Activated CD4-positive, alpha-beta T cell treated with anti-CD3 and anti-CD28 coated beads, Interleukin-2, amount 10 ng/mL, durations not matched to agents 24 days and 14 days (primary cell): Measurements from ENCODE around the gene AGPAT3. TPM values are rescaled to one million over a fixed set of nuclear protein-coding genes. Genes with fewer than 3 reads are reported as not detected.

ENCODE experiments used
- DNase-seq: peaks from one replicate; pipeline ENCODE4 v3.0.0; 2022
- H3K27ac Mint-ChIP-seq: one replicate; pipeline ENCODE4 v1.8.0; 2022; ENCODE audit warnings: mild to moderate bottlenecking, mixed read lengths
- H3K27me3 Mint-ChIP-seq: one replicate; pipeline ENCODE4 v1.8.0; 2022; ENCODE audit warnings: mixed read lengths
- H3K36me3 Mint-ChIP-seq: one replicate; pipeline ENCODE4 v1.8.0; 2022; ENCODE audit warnings: low read depth, mild to moderate bottlenecking, mixed read lengths
- H3K4me1 Mint-ChIP-seq: one replicate; pipeline ENCODE4 v1.8.0; 2021; ENCODE audit warnings: mixed read lengths
- H3K4me3 Mint-ChIP-seq: one replicate; pipeline ENCODE4 v1.8.0; 2022; ENCODE audit warnings: mild to moderate bottlenecking, moderate library complexity, mixed read lengths
- H3K9me3 Mint-ChIP-seq: one replicate; pipeline ENCODE4 v1.8.0; 2021; ENCODE audit warnings: mixed read lengths
- intact Hi-C: fragments of 100-400 bp; cut with micrococcal nuclease; formaldehyde crosslinking; loops from one replicate; pipeline ENCODE4 v1.15.1; 2023
- total RNA-seq: library from RNA; stranded (reverse); gene quantifications from 2 replicates; pipeline ENCODE4 v1.2.3, GENCODE V29; 2022

The AGPAT3 gene
- total RNA-seq, 1 donor from 2014 or later, result 127 TPM

DNA sequence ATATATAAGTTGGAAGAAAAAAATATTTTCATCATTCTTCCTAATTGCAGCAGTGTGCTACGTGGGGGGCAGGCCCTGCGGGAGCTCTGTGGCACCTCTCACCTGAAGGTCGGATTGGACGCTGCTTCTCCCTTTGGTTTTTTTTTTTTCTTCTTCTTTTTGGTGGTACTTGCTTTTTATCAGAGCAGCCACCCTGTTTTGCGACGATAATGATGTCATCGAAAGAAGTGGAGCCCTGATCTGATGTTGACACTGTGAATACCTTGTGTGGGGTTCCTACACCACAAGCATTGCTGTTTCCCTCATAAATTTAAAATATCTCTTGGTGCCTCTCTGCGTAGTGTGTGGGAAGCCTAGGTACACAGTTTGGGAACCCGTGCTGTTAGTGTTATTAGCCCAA is 152.6 kb downstream of the AGPAT3 start:
- Mint-ChIP-seq H3K9me3 (no peaks in the 10 kb centered on the region), H3K4me3 (no peak overlapping the region), H3K27me3 (no peaks in the 10 kb centered on the region), H3K27ac (peak overlapping the region; percentile 62), H3K36me3 (peaks cover 23% of the 10 kb centered on the region), H3K4me1 (peaks cover 64% of the 10 kb centered on the region)
- no peak for DNase-seq
- intact Hi-C loops, result no loop called here

GRCh38 chr21:44018127-44018526 is 153.1 kb downstream of the AGPAT3 start:
- DNase-seq, result no peak
- intact Hi-C loops, result no loop called here
- Mint-ChIP-seq H3K27ac (no peak overlapping the region), H3K4me1 (peaks cover 64% of the 10 kb centered on the region), H3K9me3 (no peaks in the 10 kb centered on the region), H3K27me3 (no peaks in the 10 kb centered on the region), H3K4me3 (no peak overlapping the region), H3K36me3 (peaks cover 23% of the 10 kb centered on the region)

DNA sequence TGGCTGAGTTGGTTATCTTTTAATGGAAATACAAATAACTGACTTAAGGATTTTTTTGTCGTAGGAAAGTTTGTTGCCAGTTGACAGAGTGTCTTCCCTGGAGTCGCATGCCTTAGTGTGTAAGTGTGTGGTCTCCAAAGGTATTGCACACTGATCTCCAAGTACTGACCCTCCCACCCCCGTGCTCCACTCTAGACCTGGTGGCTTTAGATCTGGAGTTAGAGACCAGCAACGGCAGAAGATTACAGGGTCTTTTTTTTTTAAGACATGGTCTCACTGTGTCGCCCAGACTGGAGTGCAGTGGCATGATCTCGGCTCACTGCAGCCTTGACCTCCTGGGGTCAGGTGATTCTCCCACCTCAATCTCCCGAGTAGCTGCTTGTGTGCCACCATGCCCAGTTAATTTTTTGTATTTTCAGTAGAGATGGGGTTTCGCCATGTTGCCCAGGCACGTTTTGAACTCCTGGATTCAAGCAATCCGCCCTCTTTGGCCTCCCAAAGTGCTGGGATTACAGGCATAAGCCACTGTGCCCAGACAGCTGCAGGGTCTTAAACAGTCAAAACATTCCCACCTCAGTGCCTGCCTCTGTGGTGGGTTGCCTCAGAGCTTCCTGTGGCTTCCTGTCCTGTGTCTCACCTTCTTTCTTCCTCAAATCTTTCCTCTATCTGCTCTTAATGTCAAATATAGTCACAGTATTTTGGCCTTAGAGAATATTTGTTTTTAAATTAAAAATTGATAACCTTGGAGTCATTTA is 154.0 kb downstream of the AGPAT3 start:
- Mint-ChIP-seq H3K4me3 (peak overlapping the region; percentile 30), H3K9me3 (no peaks in the 10 kb centered on the region), H3K4me1 (peaks cover 63% of the 10 kb centered on the region), H3K36me3 (peaks cover 16% of the 10 kb centered on the region), H3K27me3 (no peaks in the 10 kb centered on the region), H3K27ac (peak overlapping the region; percentile 49)
- intact Hi-C loops, result no loop called here
- no peak for DNase-seq

DNA sequence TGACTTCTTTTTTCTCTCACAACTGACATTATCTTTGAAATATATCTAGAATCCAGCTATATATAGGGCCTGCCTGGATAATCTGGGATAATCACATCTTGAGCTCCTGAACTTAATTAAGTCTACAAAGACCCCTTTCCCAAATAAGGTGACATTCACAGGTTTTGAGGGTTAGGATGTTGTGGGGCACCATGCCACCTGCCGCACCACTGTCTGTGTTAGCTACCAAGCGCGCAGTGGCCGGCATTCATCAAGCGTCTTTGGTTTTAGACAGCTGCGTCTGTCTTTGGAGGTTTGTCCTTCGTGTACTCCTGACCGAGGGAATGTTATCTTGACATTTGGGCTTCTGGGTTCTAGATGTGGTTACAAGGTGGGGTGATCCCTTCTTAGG is 154.5 kb downstream of the AGPAT3 start:
- Mint-ChIP-seq H3K9me3 (no peaks in the 10 kb centered on the region), H3K36me3 (peaks cover 14% of the 10 kb centered on the region), H3K4me3 (peak overlapping the region; percentile 30), H3K27ac (peak overlapping the region; percentile 49), H3K4me1 (peaks cover 63% of the 10 kb centered on the region), H3K27me3 (no peaks in the 10 kb centered on the region)
- intact Hi-C loops, result no loop called here
- no peak for DNase-seq

- Mint-ChIP-seq H3K9me3 (no peaks in the 10 kb centered on the region), H3K4me1 (peaks cover 66% of the 10 kb centered on the region), H3K27me3 (no peaks in the 10 kb centered on the region), H3K27ac (no peak overlapping the region), H3K36me3 (peaks cover 13% of the 10 kb centered on the region), H3K4me3 (no peak overlapping the region)
- intact Hi-C loops, result no loop called here
- DNase-seq, result no peak
These were observed 155.5 kb downstream of the AGPAT3 start for GRCh38 chr21:44020551-44020950.

DNA sequence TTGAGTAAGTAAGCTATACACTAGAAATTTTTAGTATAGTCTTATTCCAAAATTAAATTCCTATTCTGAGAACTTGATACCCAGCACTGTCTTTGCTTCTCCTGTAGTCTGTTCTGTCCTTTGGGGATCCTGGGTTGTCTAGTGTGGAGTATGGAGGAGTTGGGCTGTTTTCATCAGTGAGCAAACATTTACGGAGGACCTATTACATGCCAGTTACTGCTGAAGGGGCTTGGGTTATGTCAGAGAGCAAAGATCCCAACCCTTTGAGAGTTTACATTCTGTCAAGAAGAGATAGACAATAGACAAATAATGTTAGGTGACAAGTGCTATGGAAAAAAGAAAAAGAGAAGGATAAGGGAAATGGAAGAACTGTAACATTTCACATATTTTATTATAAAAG is 156.0 kb downstream of the AGPAT3 start:
- Mint-ChIP-seq H3K36me3 (peaks cover 16% of the 10 kb centered on the region), H3K4me3 (no peak overlapping the region), H3K27me3 (no peaks in the 10 kb centered on the region), H3K9me3 (no peaks in the 10 kb centered on the region), H3K27ac (peak overlapping the region; percentile 13), H3K4me1 (peaks cover 67% of the 10 kb centered on the region)
- intact Hi-C loops, result no loop called here
- DNase-seq, result no peak

GRCh38 chr21:44024257-44024656 is 159.2 kb downstream of the AGPAT3 start:
- Mint-ChIP-seq H3K27me3 (no peaks in the 10 kb centered on the region), H3K27ac (no peak overlapping the region), H3K4me1 (peaks cover 54% of the 10 kb centered on the region), H3K36me3 (peaks cover 24% of the 10 kb centered on the region), H3K9me3 (no peaks in the 10 kb centered on the region), H3K4me3 (no peak overlapping the region)
- intact Hi-C loops, result loop anchor here (1.0 kb wide), 1 partner anchor 11 kb away; no protein-coding TSS in a partner anchor
- DNase-seq, result no peak

DNA sequence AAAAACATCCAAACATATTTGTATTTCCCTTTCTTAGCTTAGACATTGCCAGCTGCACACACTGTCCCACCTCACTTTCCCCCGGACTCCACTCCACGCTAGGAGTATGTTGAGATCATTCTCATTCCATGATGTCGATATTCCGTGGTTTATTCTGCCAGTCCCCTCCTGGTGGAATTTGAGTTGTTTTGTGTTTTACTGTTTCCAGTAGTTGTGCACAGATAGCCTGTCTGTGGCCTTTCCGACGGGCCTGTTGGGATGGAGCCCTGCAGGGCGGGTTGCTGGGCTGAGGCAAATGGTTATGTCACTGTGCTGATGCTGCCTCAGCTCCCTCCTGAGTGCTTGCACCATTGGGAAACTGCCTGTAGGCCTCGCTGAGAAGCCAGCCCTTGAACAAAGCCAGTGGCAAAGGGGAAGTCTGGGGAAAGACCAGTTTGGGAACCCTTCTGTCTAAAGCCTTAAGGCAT is 159.9 kb downstream of the AGPAT3 start:
- Mint-ChIP-seq H3K9me3 (no peaks in the 10 kb centered on the region), H3K4me1 (peaks cover 50% of the 10 kb centered on the region), H3K4me3 (peak overlapping the region; percentile 69), H3K27ac (peak overlapping the region; percentile 92), H3K27me3 (no peaks in the 10 kb centered on the region), H3K36me3 (peaks cover 26% of the 10 kb centered on the region)
- DNase-seq, result no peak
- intact Hi-C loops, result loop anchor here (1.0 kb wide), 1 partner anchor 12 kb away; no protein-coding TSS in a partner anchor

DNA sequence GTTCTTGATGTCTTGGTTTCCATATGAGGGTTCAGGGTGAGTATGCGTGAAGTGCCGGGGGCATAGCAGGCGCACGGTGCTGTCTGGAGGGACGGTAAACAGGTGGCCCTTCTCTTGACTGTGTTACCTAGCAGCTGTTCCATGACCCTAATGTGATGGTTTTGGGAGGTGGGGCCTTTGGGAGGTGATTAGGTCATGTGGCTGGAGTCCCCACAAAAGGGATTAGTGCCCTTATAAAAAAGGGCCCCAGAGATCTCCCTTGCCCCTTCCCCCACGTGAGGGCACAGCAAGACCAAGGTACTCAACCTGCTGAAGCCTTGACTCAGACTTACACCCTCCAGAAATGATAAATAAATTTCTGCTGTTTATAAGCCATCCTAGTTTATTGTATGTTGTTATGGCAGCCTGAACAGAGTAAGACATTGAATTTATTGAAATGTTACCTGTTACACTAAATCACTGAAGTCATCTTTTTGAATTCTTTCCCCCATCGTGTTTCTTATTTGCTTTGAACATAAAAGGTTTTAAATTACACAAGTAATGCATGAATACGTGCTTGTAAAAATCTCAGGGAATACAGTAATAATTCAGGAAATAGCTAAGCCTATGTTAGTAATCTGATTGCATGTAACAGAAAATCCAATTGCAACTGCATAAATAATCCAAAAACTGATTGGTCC is 162.7 kb downstream of the AGPAT3 start:
- H3K4me1 Mint-ChIP-seq, result peaks cover 48% of the 10 kb centered on the region

DNA sequence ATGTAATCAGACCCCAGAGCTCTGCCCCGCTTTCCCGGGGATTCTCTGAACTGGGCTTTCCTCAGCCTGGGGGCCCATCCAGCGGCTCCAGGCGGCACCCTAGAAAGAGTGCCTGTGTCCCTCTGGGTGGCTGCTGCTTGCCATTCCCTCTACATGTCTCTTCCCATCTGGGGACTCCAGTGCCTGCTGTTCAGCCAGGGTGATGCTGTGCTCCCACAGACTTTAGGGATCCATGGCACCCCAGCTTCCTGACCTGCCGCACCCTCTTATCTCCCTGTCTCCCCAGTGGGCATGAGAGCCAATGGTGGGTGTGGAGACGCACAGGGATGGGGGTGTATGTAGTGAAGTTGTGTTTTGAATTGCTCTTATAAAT is 163.2 kb downstream of the AGPAT3 start:
- Mint-ChIP-seq H3K4me1 (peaks cover 46% of the 10 kb centered on the region), H3K4me3 (no peak overlapping the region), H3K27me3 (no peaks in the 10 kb centered on the region), H3K9me3 (no peaks in the 10 kb centered on the region), H3K36me3 (peaks cover 32% of the 10 kb centered on the region), H3K27ac (no peak overlapping the region)
- intact Hi-C loops, result no loop called here
- DNase-seq, result no peak

More for the DNA sequence above, 162.7 kb downstream of the AGPAT3 start:
- Mint-ChIP-seq H3K27ac (no peak overlapping the region), H3K36me3 (peaks cover 31% of the 10 kb centered on the region), H3K4me3 (no peak overlapping the region), H3K9me3 (no peaks in the 10 kb centered on the region), H3K27me3 (no peaks in the 10 kb centered on the region)
- no peak for DNase-seq
- intact Hi-C loops, result no loop called here

DNA sequence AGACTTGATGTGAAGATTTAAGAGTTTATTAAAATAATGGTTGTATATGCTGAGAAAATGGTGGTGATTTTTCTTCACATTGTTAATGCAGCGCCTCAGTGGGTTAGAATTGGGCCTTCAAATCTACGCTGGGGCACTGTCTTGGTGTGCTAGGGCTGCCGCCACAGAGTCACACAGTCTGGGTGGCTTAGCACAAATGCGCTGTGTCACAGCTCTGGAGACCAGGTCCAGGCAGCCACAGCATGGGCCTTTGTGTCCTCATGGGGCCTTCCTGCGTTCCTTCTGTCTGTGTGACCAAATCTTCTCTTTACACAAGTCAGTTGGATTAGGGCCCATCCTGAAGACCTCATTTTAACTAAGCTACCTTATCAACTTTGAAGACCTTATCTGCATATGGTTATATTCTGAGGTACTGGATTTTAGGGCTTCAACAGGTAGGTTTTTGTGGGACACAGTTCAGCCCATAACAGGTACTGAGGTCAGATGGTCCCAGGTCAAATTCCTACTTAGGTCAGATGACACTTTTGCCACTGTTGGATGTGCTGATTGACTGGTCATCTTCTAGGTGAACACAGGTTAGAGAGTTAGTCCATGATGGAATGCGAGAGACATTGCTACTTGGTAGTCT is 164.6 kb downstream of the AGPAT3 start:
- peaks cover 38% of the 10 kb centered on the region for H3K36me3 Mint-ChIP-seq
- H3K4me3 Mint-ChIP-seq, result no peak overlapping the region
- intact Hi-C loops, result no loop called here
- no peaks in the 10 kb centered on the region for H3K9me3 Mint-ChIP-seq
- H3K27me3 Mint-ChIP-seq, result no peaks in the 10 kb centered on the region
- DNase-seq, result no peak
- peaks cover 38% of the 10 kb centered on the region for H3K4me1 Mint-ChIP-seq
- H3K27ac Mint-ChIP-seq, result peak overlapping the region; percentile 3

GRCh38 chr21:44035244-44035643 is 170.2 kb downstream of the AGPAT3 start:
- H3K4me3 Mint-ChIP-seq, result no peak overlapping the region
- H3K27ac Mint-ChIP-seq, result no peak overlapping the region
- peaks cover 17% of the 10 kb centered on the region for H3K4me1 Mint-ChIP-seq
- intact Hi-C loops, result no loop called here
- H3K36me3 Mint-ChIP-seq, result peaks cover 54% of the 10 kb centered on the region
- no peaks in the 10 kb centered on the region for H3K27me3 Mint-ChIP-seq
- H3K9me3 Mint-ChIP-seq, result no peaks in the 10 kb centered on the region
- no peak for DNase-seq
